ENCODE data around the gene HIP1. TPM values are rescaled to one million over a fixed set of nuclear protein-coding genes. Genes with fewer than 3 reads are reported as not detected.
A peak's percentile ranks its signal among the peaks of the same experiment; 100 is the strongest.
"Not testable (repeated sequence)": the region's sequence is repeated elsewhere in the genome, so short reads cannot be mapped to it uniquely, and the experiment has no call there.

Gene HIP1
- total RNA-seq, 1 donor from 2014 or later, result 14.0 TPM

- FAIRE-seq (no peak), DNase-seq (ENCODE audit: low read depth) (no peak)
- H3K4me3 Mint-ChIP-seq (ENCODE audit: unreplicated experiment), result peak overlapping the region; percentile 85
- H3K4me3 ChIP-seq (ENCODE audit: insufficient read depth, low read depth, low read length), result peak overlapping the region; percentile 63
- H4K20me1 ChIP-seq (ENCODE audit: insufficient read depth, low read length), result peaks cover 7% of the 10 kb centered on the region
- peak overlapping the region; percentile 86 for H2AFZ ChIP-seq (ENCODE audit: low read depth, low read length)
- H3K4me2 ChIP-seq (ENCODE audit: low read length), result peak overlapping the region; percentile 99
- H3K79me2 ChIP-seq (ENCODE audit: insufficient read depth, low read length), result peaks cover 15% of the 10 kb centered on the region
- H3K9ac ChIP-seq (ENCODE audit: low read length), result peak overlapping the region; percentile 79
- H3K4me1 Mint-ChIP-seq (ENCODE audit: low read depth, unreplicated experiment), result no peaks in the 10 kb centered on the region
- TF ChIP-seq EZH2 (IDR thresholded peaks at IDR 0.05; ENCODE audit: insufficient read depth, low read length) (no peak), CTCF (IDR thresholded peaks at IDR 0.05; ENCODE audit: insufficient read depth, low read depth, low read length) (no peak)
- no peak overlapping the region for H3K27ac ChIP-seq (ENCODE audit: low read depth, low read length)
- H3K9me3 ChIP-seq (ENCODE audit: insufficient read depth, low read depth, low read length), result no peaks in the 10 kb centered on the region
- H3K36me3 ChIP-seq (ENCODE audit: insufficient read depth, low read length), result no peaks in the 10 kb centered on the region
- no peaks in the 10 kb centered on the region for H3K9me3 Mint-ChIP-seq (ENCODE audit: unreplicated experiment)
- H3K4me1 ChIP-seq (ENCODE audit: insufficient read depth, low read length), result peaks cover 14% of the 10 kb centered on the region
- H3K27me3 Mint-ChIP-seq (ENCODE audit: low read depth, unreplicated experiment), result peaks cover 5% of the 10 kb centered on the region
- no peaks in the 10 kb centered on the region for H3K27me3 ChIP-seq (ENCODE audit: insufficient read depth, low read length)
- no peak overlapping the region for H3K27ac Mint-ChIP-seq (ENCODE audit: unreplicated experiment)
- no peaks in the 10 kb centered on the region for H3K36me3 Mint-ChIP-seq (ENCODE audit: low read depth, unreplicated experiment)
Observed at GRCh38 chr7:75638594-75639070, 100.1 kb downstream of the HIP1 start.

DNA sequence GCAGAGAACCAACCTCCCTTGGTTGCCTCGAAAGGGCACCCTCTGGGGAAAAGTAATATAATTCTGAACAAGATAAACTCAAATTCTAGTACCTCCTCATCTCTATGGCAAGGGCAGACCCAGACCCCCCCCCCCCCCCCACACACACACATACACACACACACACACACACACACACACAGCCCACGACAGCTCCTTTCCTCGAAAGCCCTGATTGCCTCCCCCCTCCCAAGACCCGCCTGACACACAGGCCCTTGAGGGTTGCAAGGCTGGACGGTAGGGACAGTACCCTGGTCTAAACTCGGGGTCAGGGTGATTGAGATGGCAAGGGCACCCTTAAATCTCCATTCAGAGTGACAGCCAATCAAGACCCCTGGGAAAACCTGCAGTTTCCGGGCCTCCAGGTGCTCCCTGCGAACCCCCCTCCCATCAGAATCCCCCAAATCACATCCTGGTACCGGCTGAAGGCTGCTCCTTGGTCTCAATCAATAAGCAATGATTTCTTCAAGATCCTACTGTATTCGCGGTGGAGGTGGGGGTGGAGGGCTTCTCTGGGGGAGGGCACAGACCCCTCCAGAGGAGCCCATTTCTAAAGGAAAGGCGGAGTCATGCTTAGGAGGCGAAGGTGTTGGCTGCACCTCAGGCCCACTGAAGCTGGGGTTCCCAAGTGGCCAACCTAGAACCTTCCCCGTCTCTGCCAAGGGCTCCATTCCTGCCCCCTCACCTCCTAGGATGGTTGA, 100.7 kb downstream of the HIP1 start:
- Mint-ChIP-seq H3K4me1 (ENCODE audit: low read depth, unreplicated experiment) (no peaks in the 10 kb centered on the region), H3K27ac (ENCODE audit: unreplicated experiment) (peak overlapping the region; percentile 53), H3K4me3 (ENCODE audit: unreplicated experiment) (peak overlapping the region; percentile 85), H3K36me3 (ENCODE audit: low read depth, unreplicated experiment) (no peaks in the 10 kb centered on the region), H3K27me3 (ENCODE audit: low read depth, unreplicated experiment) (peaks cover 5% of the 10 kb centered on the region), H3K9me3 (ENCODE audit: unreplicated experiment) (no peaks in the 10 kb centered on the region)
- Histone ChIP-seq H4K20me1 (ENCODE audit: insufficient read depth, low read length) (peaks cover 7% of the 10 kb centered on the region), H3K36me3 (ENCODE audit: insufficient read depth, low read length) (no peaks in the 10 kb centered on the region), H2AFZ (ENCODE audit: low read depth, low read length) (peak overlapping the region; percentile 86), H3K4me1 (ENCODE audit: insufficient read depth, low read length) (peaks cover 14% of the 10 kb centered on the region), H3K4me2 (ENCODE audit: low read length) (peak overlapping the region; percentile 99), H3K9ac (ENCODE audit: low read length) (peak overlapping the region; percentile 79), H3K9me3 (ENCODE audit: insufficient read depth, low read depth, low read length) (no peaks in the 10 kb centered on the region), H3K4me3 (ENCODE audit: insufficient read depth, low read depth, low read length) (peak overlapping the region; percentile 63), H3K27me3 (ENCODE audit: insufficient read depth, low read length) (no peaks in the 10 kb centered on the region), H3K27ac (ENCODE audit: low read depth, low read length) (no peak overlapping the region), H3K79me2 (ENCODE audit: insufficient read depth, low read length) (peaks cover 15% of the 10 kb centered on the region)
- no peak for TF ChIP-seq CTCF (IDR thresholded peaks at IDR 0.05; ENCODE audit: insufficient read depth, low read depth, low read length)
- TF ChIP-seq EZH2 (IDR thresholded peaks at IDR 0.05; ENCODE audit: insufficient read depth, low read length), result no peak
- FAIRE-seq (no peak), DNase-seq (ENCODE audit: low read depth) (no peak)

DNA sequence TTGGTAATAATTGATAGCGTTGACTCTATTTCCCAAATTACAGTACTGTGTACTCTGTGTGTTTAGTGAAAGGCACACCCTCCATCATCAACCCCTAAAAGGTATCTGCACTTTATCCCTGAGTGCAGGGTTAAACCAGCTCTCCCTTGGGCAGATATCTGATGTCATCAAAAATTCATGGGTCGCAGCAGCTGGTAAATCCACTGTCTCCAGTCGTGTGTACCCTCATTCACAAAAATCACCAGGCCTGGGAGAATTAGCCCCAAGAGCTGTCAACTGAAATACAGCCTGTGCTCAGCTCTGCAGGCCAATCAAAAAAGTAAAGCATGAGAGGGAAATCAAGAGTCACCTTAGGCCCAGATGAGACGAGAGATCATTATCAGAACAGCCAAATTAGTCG, 103.7 kb downstream of the HIP1 start:
- peaks cover 15% of the 10 kb centered on the region for H3K79me2 ChIP-seq (ENCODE audit: insufficient read depth, low read length)
- Mint-ChIP-seq H3K4me3 (ENCODE audit: unreplicated experiment) (no peak overlapping the region), H3K27ac (ENCODE audit: unreplicated experiment) (no peak overlapping the region), H3K27me3 (ENCODE audit: low read depth, unreplicated experiment) (peaks cover 2% of the 10 kb centered on the region), H3K36me3 (ENCODE audit: low read depth, unreplicated experiment) (no peaks in the 10 kb centered on the region), H3K4me1 (ENCODE audit: low read depth, unreplicated experiment) (no peaks in the 10 kb centered on the region), H3K9me3 (ENCODE audit: unreplicated experiment) (no peaks in the 10 kb centered on the region)
- H3K9ac ChIP-seq (ENCODE audit: low read length), result no peak overlapping the region
- peaks cover 13% of the 10 kb centered on the region for H3K4me1 ChIP-seq (ENCODE audit: insufficient read depth, low read length)
- no peak overlapping the region for H2AFZ ChIP-seq (ENCODE audit: low read depth, low read length)
- DNase-seq (ENCODE audit: low read depth), result no peak
- no peaks in the 10 kb centered on the region for H3K27me3 ChIP-seq (ENCODE audit: insufficient read depth, low read length)
- H4K20me1 ChIP-seq (ENCODE audit: insufficient read depth, low read length), result peaks cover 7% of the 10 kb centered on the region
- no peak overlapping the region for H3K4me2 ChIP-seq (ENCODE audit: low read length)
- TF ChIP-seq CTCF (IDR thresholded peaks at IDR 0.05; ENCODE audit: insufficient read depth, low read depth, low read length) (no peak), EZH2 (IDR thresholded peaks at IDR 0.05; ENCODE audit: insufficient read depth, low read length) (no peak)
- FAIRE-seq, result no peak
- no peaks in the 10 kb centered on the region for H3K9me3 ChIP-seq (ENCODE audit: insufficient read depth, low read depth, low read length)
- no peak overlapping the region for H3K4me3 ChIP-seq (ENCODE audit: insufficient read depth, low read depth, low read length)
- H3K27ac ChIP-seq (ENCODE audit: low read depth, low read length), result no peak overlapping the region
- H3K36me3 ChIP-seq (ENCODE audit: insufficient read depth, low read length), result no peaks in the 10 kb centered on the region

GRCh38 chr7:75632587-75632986, 106.2 kb downstream of the HIP1 start:
- H3K4me3 Mint-ChIP-seq (ENCODE audit: unreplicated experiment); H3K36me3 Mint-ChIP-seq (ENCODE audit: low read depth, unreplicated experiment); H4K20me1 ChIP-seq (ENCODE audit: insufficient read depth, low read length): not testable (repeated sequence)

More at GRCh38 chr7:75632587-75632986, 106.2 kb downstream of the HIP1 start:
- FAIRE-seq; H3K4me3 ChIP-seq (ENCODE audit: insufficient read depth, low read depth, low read length); H3K4me2 ChIP-seq (ENCODE audit: low read length); H3K27me3 ChIP-seq (ENCODE audit: insufficient read depth, low read length); H2AFZ ChIP-seq (ENCODE audit: low read depth, low read length); H3K4me1 Mint-ChIP-seq (ENCODE audit: low read depth, unreplicated experiment); H3K9me3 Mint-ChIP-seq (ENCODE audit: unreplicated experiment); H3K4me1 ChIP-seq (ENCODE audit: insufficient read depth, low read length); H3K27ac Mint-ChIP-seq (ENCODE audit: unreplicated experiment); H3K9ac ChIP-seq (ENCODE audit: low read length); H3K79me2 ChIP-seq (ENCODE audit: insufficient read depth, low read length); H3K9me3 ChIP-seq (ENCODE audit: insufficient read depth, low read depth, low read length); H3K27ac ChIP-seq (ENCODE audit: low read depth, low read length); H3K36me3 ChIP-seq (ENCODE audit: insufficient read depth, low read length); H3K27me3 Mint-ChIP-seq (ENCODE audit: low read depth, unreplicated experiment); DNase-seq (ENCODE audit: low read depth): not testable (repeated sequence)

All from astrocyte (in vitro differentiated cells and primary cell).